Mesothelial cell of epicardium (in vitro differentiated cells): ENCODE data around the gene SETD2. TPM values are rescaled to one million over a fixed set of nuclear protein-coding genes. Genes with fewer than 3 reads are reported as not detected.
"Not testable (repeated sequence)": the region's sequence is repeated elsewhere in the genome, so short reads cannot be mapped to it uniquely, and the experiment has no call there.

Experiments used
- DNase-seq, 2 experiments: peaks; one replicate each; pipeline ENCODE4 v3.0.0; 2021; ENCODE audit warnings: low spot score in 2 of 2; ENCODE audit not compliant: unreplicated experiment in 2 of 2
- H3K27ac Mint-ChIP-seq: 2 replicates; pipeline ENCODE4 v1.8.0; 2021; ENCODE audit warnings: mixed read lengths
- H3K27me3 Mint-ChIP-seq: 2 replicates; pipeline ENCODE4 v1.8.0; 2021; ENCODE audit warnings: low read depth, mixed read lengths
- H3K36me3 Mint-ChIP-seq: 2 replicates; pipeline ENCODE4 v1.8.0; 2021; ENCODE audit warnings: mixed read lengths
- H3K4me1 Mint-ChIP-seq: 2 replicates; pipeline ENCODE4 v1.8.0; 2021; ENCODE audit warnings: mixed read lengths
- H3K4me3 Mint-ChIP-seq: 2 replicates; pipeline ENCODE4 v1.8.0; 2021; ENCODE audit warnings: mild to moderate bottlenecking, moderate library complexity, mixed read lengths
- H3K9me3 Mint-ChIP-seq: 2 replicates; pipeline ENCODE4 v1.8.0; 2021; ENCODE audit warnings: mixed read lengths
- CTCF ChIP-seq: fragments of 200-600 bp; sonication (generic); IDR thresholded peaks from one replicate; pipeline ENCODE4 v1.5.0; 2021; ENCODE audit warnings: antibody characterized with exemption; ENCODE audit not compliant: unreplicated experiment
- total RNA-seq: library from RNA; stranded (reverse); gene quantifications from 3 replicates; pipeline ENCODE4 v1.2.1, GENCODE V29; 2021

SETD2 gene
- 68.1 to 73.1 TPM (median 68.8 TPM) in 3 replicates for total RNA-seq

GRCh38 chr3:47164007-47164881 is at the start of gene SETD2:
Gene SETD2 (minus strand): TSS chr3:47164113. CDS start chr3:47163924, 189 bp downstream.
- peaks cover 37% of the 10 kb centered on the region for H3K4me1 Mint-ChIP-seq
- H3K36me3 Mint-ChIP-seq, result no peaks in the 10 kb centered on the region
- H3K9me3 Mint-ChIP-seq, result no peaks in the 10 kb centered on the region
- TF ChIP-seq CTCF, result no peak
- peak; percentile 80 to 84 for DNase-seq
- H3K27ac Mint-ChIP-seq, result peak within 1 kb of the TSS; percentile 100
- H3K4me3 Mint-ChIP-seq, result peak within 1 kb of the TSS; percentile 97
- H3K27me3 Mint-ChIP-seq, result no peaks in the 10 kb centered on the region

- Mint-ChIP-seq H3K4me1 (no peaks in the 10 kb centered on the region), H3K9me3 (no peaks in the 10 kb centered on the region), H3K27me3 (no peaks in the 10 kb centered on the region), H3K4me3 (no peak overlapping the region), H3K36me3 (no peaks in the 10 kb centered on the region), H3K27ac (no peak overlapping the region)
- no peak for DNase-seq
- TF ChIP-seq CTCF, result no peak
Observed at GRCh38 chr3:47210863-47211405, 47.0 kb upstream of the SETD2 start.

GRCh38 chr3:47206022-47206421 is 42.1 kb upstream of the SETD2 start:
- not testable (repeated sequence) for H3K36me3 Mint-ChIP-seq, H3K27me3 Mint-ChIP-seq, H3K9me3 Mint-ChIP-seq, H3K27ac Mint-ChIP-seq, DNase-seq, H3K4me3 Mint-ChIP-seq, H3K4me1 Mint-ChIP-seq

- Mint-ChIP-seq H3K27me3 (no peaks in the 10 kb centered on the region), H3K9me3 (no peaks in the 10 kb centered on the region), H3K4me1 (no peaks in the 10 kb centered on the region), H3K4me3 (no peak overlapping the region), H3K27ac (no peak overlapping the region), H3K36me3 (no peaks in the 10 kb centered on the region)
- no peak for DNase-seq
- TF ChIP-seq CTCF, result no peak
Observed at GRCh38 chr3:47204875-47205274, 41.0 kb upstream of the SETD2 start.

GRCh38 chr3:47202542-47202941 is 38.6 kb upstream of the SETD2 start:
- no peaks in the 10 kb centered on the region for H3K36me3 Mint-ChIP-seq
- no peaks in the 10 kb centered on the region for H3K4me1 Mint-ChIP-seq
- H3K27me3 Mint-ChIP-seq, result no peaks in the 10 kb centered on the region
- DNase-seq, result no peak
- H3K4me3 Mint-ChIP-seq, result no peak overlapping the region
- no peak overlapping the region for H3K27ac Mint-ChIP-seq
- TF ChIP-seq CTCF, result no peak
- H3K9me3 Mint-ChIP-seq, result no peaks in the 10 kb centered on the region

- Mint-ChIP-seq H3K4me1 (no peaks in the 10 kb centered on the region), H3K9me3 (no peaks in the 10 kb centered on the region), H3K27me3 (no peaks in the 10 kb centered on the region), H3K27ac (no peak overlapping the region), H3K4me3 (no peak overlapping the region), H3K36me3 (peaks cover 4% of the 10 kb centered on the region)
- no peak for TF ChIP-seq CTCF
- no peak for DNase-seq
Observed at GRCh38 chr3:47197287-47197686, 33.4 kb upstream of the SETD2 start.
